Panc1 (cell line): ENCODE data around the gene NXPH4. TPM values are rescaled to one million over a fixed set of nuclear protein-coding genes. Genes with fewer than 3 reads are reported as not detected.

Experiments
- ATAC-seq: fragments of 200-7000 bp; cut with Tn5 transposase; 2 replicates; pipeline ENCODE4 v1.9.1; 2020; ENCODE audit warnings: mild to moderate bottlenecking, moderate library complexity
- BruUV-seq: library from RNA; stranded (reverse); fragments of 400-500 nt; replicated peaks from 2 replicates; lab custom pipeline; 2021; lab: Mats Ljungman, UMichigan
- CTCF ChIA-PET: fragments of 300-600 bp; sonication (Branson Sonifier 250); formaldehyde crosslinking; loops from one replicate; lab custom pipeline; 2022; ENCODE audit warnings: antibody characterized with exemption; lab: Charles Lee
- POLR2A ChIA-PET: fragments of 300-600 bp; sonication (Branson Sonifier 250); formaldehyde crosslinking; loops from one replicate; lab custom pipeline; 2022; ENCODE audit warnings: antibody characterized with exemption; lab: Charles Lee
- DNase-seq: peaks from one replicate; pipeline ENCODE4 v3.0.0-alpha.2; 2010; ENCODE audit warnings: low read depth, low spot score
- H3K27ac ChIP-seq: 2 replicates; pipeline ENCODE4 v1.5.1; 2011; ENCODE audit warnings: mild to moderate bottlenecking, low read length, inconsistent platforms
- H3K27me3 ChIP-seq: fragments of 200-500 bp; sonication (Bioruptor generic); 2 replicates; pipeline ENCODE4 v1.6.0; 2014; ENCODE audit warnings: low read length, inconsistent platforms; ENCODE audit not compliant: control insufficient read depth, insufficient read depth
- H3K36me3 ChIP-seq: fragments of 200-500 bp; sonication (Bioruptor generic); 2 replicates; pipeline ENCODE4 v1.5.1; 2014; ENCODE audit warnings: inconsistent platforms, mild to moderate bottlenecking, low read length, moderate library complexity; ENCODE audit not compliant: control insufficient read depth, insufficient read depth
- H3K4me1 ChIP-seq: 2 replicates; pipeline ENCODE4 v1.5.1; 2011; ENCODE audit warnings: inconsistent platforms, mild to moderate bottlenecking, low read length, moderate library complexity; ENCODE audit not compliant: control insufficient read depth, insufficient read depth
- H3K4me3 ChIP-seq, 2 experiments: 2 replicates each; pipeline ENCODE4 v1.5.1; 2011 to 2012; ENCODE audit warnings: low read depth in 2 of 2, low read length in 2 of 2, mild to moderate bottlenecking in 2 of 2, inconsistent platforms in 1 of 2, moderate library complexity in 1 of 2
- H3K9me3 ChIP-seq: fragments of 200-500 bp; sonication (Bioruptor generic); 2 replicates; pipeline ENCODE4 v1.5.1; 2014; ENCODE audit warnings: low read depth, mild to moderate bottlenecking, inconsistent platforms, low read length, moderate library complexity; ENCODE audit not compliant: control insufficient read depth, insufficient read depth
- POLR2AphosphoS5 ChIP-seq: IDR thresholded peaks from 2 replicates; pipeline ENCODE4 v1.6.1; 2012; ENCODE audit warnings: mild to moderate bottlenecking, low read depth, low read length, moderate library complexity
- REST ChIP-seq, 2 experiments: IDR thresholded peaks; 2 replicates each; pipeline ENCODE4 v1.6.1; 2011 to 2012; ENCODE audit warnings: low read depth in 2 of 2, control low read depth in 1 of 2, low read length in 1 of 2, mild to moderate bottlenecking in 1 of 2, moderate library complexity in 1 of 2; ENCODE audit not compliant: insufficient read depth in 1 of 2
- SIN3A ChIP-seq: IDR thresholded peaks from 2 replicates; pipeline ENCODE4 v1.6.1; 2012; ENCODE audit warnings: low read depth, mild to moderate bottlenecking, low read length, moderate library complexity, borderline replicate concordance; ENCODE audit not compliant: insufficient read depth
- TCF7L2 ChIP-seq: IDR thresholded peaks from 2 replicates; pipeline ENCODE4 v1.6.1; 2011; ENCODE audit warnings: mild to moderate bottlenecking, low read depth, low read length, inconsistent platforms
- in situ Hi-C: cut with HindIII; loops from 2 replicates; pipeline ENCODE4 v1.10.0; 2016; ENCODE audit warnings: low sequenced_read_pairs, low pct_unique_long_range_greater_than_20kb
- intact Hi-C: fragments of 100-400 bp; cut with micrococcal nuclease; formaldehyde crosslinking; loops from one replicate; pipeline ENCODE4 v1.10.0; 2022; ENCODE audit not compliant: unreplicated experiment
- total RNA-seq: library from RNA; stranded (reverse); gene quantifications from one replicate; pipeline ENCODE4 v1.2.1, GENCODE V29; 2021; ENCODE audit not compliant: unreplicated experiment
- TF ChIP-seq, protein P1 (sequence below): fragments of 450-650 bp; IDR thresholded peaks from 2 replicates; pipeline ENCODE4 v1.5.1; 2017; ENCODE audit warnings: mild to moderate bottlenecking

NXPH4 gene
- total RNA-seq, 1 experiment from 2014 or later: 2.1 TPM

GRCh38 chr12:57185403-57185802 lies 31.2 kb upstream of the NXPH4 start:
- CTCF ChIA-PET: interaction anchor here (1.3 kb wide), 1 partner anchor 61 kb away, joined by 4 read pairs; no protein-coding TSS in a partner anchor
- H3K4me3 ChIP-seq: no peak overlapping the region
- no peaks in the 10 kb centered on the region for H3K36me3 ChIP-seq
- H3K4me1 ChIP-seq: no peaks in the 10 kb centered on the region
- TF ChIP-seq, protein P1, sequence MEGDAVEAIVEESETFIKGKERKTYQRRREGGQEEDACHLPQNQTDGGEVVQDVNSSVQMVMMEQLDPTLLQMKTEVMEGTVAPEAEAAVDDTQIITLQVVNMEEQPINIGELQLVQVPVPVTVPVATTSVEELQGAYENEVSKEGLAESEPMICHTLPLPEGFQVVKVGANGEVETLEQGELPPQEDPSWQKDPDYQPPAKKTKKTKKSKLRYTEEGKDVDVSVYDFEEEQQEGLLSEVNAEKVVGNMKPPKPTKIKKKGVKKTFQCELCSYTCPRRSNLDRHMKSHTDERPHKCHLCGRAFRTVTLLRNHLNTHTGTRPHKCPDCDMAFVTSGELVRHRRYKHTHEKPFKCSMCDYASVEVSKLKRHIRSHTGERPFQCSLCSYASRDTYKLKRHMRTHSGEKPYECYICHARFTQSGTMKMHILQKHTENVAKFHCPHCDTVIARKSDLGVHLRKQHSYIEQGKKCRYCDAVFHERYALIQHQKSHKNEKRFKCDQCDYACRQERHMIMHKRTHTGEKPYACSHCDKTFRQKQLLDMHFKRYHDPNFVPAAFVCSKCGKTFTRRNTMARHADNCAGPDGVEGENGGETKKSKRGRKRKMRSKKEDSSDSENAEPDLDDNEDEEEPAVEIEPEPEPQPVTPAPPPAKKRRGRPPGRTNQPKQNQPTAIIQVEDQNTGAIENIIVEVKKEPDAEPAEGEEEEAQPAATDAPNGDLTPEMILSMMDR: no peak
- no peak for TF ChIP-seq SIN3A
- TF ChIP-seq REST (IDR thresholded peaks at IDR 0.05; ENCODE audit: insufficient read depth in 1 of 2, low read depth in 2 of 2, low read length in 1 of 2): no peak
- no peak for TF ChIP-seq TCF7L2
- no peak for TF ChIP-seq POLR2AphosphoS5
- DNase-seq: no peak
- POLR2A ChIA-PET: no interaction called here
- no TSS peak for BruUV-seq
- ATAC-seq: no peak
- no peaks in the 10 kb centered on the region for H3K27me3 ChIP-seq
- H3K9me3 ChIP-seq: no peaks in the 10 kb centered on the region
- in situ Hi-C loops: no loop called here
- intact Hi-C loops: no loop called here
- H3K27ac ChIP-seq: no peak overlapping the region

- no TSS peak for BruUV-seq
- CTCF ChIA-PET: interaction anchor here (0.8 to 1.0 kb wide), 2 partner anchors 10 to 12 kb away, joined by 3 to 4 read pairs; no protein-coding TSS in a partner anchor
- POLR2A ChIA-PET: no interaction called here
- TF ChIP-seq, protein P1: no peak
- TF ChIP-seq TCF7L2 (no peak), SIN3A (no peak), REST (IDR thresholded peaks at IDR 0.05; ENCODE audit: insufficient read depth in 1 of 2, low read depth in 2 of 2, low read length in 1 of 2) (no peak), POLR2AphosphoS5 (no peak)
- Histone ChIP-seq H3K4me1 (no peaks in the 10 kb centered on the region), H3K36me3 (no peaks in the 10 kb centered on the region), H3K4me3 (no peak overlapping the region), H3K27ac (no peak overlapping the region), H3K27me3 (no peaks in the 10 kb centered on the region), H3K9me3 (no peaks in the 10 kb centered on the region)
- ATAC-seq (no peak), DNase-seq (no peak)
- in situ Hi-C loops: no loop called here
- intact Hi-C loops: no loop called here
Measured at GRCh38 chr12:57185906-57186508, 30.6 kb upstream of the NXPH4 start.
